ENCODE data around the gene HOXA10. TPM values are rescaled to one million over a fixed set of nuclear protein-coding genes. Genes with fewer than 3 reads are reported as not detected.
A peak's percentile ranks its signal among the peaks of the same experiment; 100 is the strongest.

Gene HOXA10
- total and polyA plus RNA-seq, 9 donors: 0.25 to 2.8 (median 0.91) TPM; not detected in 1

DNA sequence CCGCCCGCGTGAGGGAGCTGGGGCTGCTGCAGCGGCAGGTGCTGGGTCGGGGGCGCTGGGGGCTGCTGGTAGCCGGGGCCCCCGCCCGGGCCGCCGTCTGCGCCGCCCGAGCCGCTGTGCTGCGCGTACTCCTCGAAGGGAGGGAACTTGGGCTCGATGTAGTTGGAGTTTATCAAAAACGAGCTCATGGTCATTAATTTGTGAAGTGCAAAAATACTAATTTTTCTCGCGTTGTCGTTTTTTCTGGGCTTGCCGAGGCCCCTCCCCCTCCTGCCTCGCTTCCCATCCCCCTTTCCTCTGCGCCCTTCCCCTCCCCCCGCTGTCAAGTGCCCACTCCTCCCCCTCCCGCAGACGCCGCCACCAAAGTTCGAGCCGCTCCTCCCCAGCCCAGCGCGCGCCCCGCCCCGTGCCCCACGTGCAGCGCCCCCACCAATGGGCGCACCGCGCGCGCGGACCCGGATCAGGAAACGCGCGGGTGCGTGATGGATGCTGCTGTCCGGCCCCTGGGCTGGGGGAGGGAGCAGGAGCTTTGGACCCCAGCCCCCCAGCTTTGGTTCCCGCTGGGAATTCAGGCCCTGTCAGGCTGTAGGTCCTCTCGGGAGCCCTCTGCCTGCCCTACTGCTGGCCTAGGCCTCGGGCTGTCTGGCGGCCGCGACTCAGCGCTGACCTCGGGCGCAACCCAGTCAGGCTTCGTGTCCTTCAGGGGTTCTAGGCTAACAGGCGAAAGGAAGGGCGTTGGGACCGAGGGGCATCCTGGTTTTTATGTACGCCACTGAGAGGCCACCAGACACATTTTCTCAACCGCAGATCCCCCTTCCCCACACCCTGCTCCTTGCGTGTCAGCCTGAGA is 43.4 kb downstream of the HOXA10 start, which contains the start of gene HOXA4:
TSS of gene HOXA4 (minus strand) at position 218 of the 850 bp plus-strand sequence. CDS start at position 194, 24 bp downstream.
- peak; percentile 80 to 94 (median 88) for DNase-seq
- intact Hi-C loops (cut with DNase I): loop anchor here in 1 of 4 donors (5.0 kb wide), 1 partner anchor 273 kb away; no protein-coding TSS in a partner anchor
- Histone ChIP-seq H3K36me3 (no peaks in the 10 kb centered on the region), H3K9me3 (peaks cover 0 to 5% of the 10 kb centered on the region in 2 donors), H3K4me3 (peak within 1 kb of the TSS; percentile 53), H3K27ac (peak within 1 kb of the TSS in 1 of 2 donors; percentile 61), H3K27me3 (no peaks in the 10 kb centered on the region), H3K4me1 (ENCODE audit: insufficient read depth) (peaks cover 6% of the 10 kb centered on the region)
- 2 to 4% (median 2%) methylated on average over 47 to 67 of the region's 67 CpGs for WGBS, 3 donors
- no peak for TF ChIP-seq POLR2A (IDR thresholded peaks at IDR 0.05)
- TF ChIP-seq EP300 (IDR thresholded peaks at IDR 0.05): no peak
- TF ChIP-seq, protein P1, sequence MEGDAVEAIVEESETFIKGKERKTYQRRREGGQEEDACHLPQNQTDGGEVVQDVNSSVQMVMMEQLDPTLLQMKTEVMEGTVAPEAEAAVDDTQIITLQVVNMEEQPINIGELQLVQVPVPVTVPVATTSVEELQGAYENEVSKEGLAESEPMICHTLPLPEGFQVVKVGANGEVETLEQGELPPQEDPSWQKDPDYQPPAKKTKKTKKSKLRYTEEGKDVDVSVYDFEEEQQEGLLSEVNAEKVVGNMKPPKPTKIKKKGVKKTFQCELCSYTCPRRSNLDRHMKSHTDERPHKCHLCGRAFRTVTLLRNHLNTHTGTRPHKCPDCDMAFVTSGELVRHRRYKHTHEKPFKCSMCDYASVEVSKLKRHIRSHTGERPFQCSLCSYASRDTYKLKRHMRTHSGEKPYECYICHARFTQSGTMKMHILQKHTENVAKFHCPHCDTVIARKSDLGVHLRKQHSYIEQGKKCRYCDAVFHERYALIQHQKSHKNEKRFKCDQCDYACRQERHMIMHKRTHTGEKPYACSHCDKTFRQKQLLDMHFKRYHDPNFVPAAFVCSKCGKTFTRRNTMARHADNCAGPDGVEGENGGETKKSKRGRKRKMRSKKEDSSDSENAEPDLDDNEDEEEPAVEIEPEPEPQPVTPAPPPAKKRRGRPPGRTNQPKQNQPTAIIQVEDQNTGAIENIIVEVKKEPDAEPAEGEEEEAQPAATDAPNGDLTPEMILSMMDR (IDR thresholded peaks at IDR 0.05): no peak

DNA sequence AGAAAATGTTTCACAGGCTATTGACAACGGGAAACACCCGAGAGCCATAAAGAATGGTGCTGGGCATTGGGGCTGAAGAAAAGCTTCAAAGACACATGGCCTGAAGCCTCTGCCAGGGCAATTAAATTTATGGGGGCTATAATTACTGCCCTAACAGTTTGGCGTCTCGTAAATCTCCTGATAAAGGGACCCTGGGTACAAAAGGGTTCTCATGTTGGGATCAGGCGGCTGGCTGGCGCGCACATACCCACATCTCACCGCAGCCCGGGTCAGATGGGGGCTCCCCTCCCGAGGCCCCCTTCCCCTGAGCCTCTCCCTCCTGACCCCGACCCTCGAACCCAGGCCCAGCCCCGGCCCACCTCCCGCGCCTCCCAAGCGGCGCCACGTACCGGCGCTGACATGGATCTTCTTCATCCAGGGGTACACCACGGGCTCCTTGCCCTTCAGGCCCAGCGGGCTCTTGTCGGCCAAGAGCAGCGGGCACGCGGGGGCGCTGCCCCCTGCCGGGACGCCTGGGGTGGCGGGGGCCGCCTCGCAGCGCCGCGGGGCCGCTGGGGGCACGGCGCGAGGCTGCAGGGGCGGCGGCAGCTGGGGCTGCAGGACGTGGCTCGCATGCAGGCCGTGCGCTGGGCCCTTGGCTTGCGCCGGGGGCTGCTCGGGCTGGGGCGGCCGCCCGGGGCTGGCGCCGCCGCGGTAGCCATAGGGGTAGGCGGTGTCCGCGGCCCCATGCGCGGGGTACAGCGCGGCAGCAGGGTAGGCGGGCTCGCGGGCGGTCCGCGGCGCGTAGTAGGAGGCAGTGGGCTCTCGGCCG is 44.2 kb downstream of the HOXA10 start:
- 3 to 5% (median 3%) methylated on average over 43 to 72 of the region's 72 CpGs for WGBS, 3 donors
- peak overlapping the region in 1 of 2 donors; percentile 61 for H3K27ac ChIP-seq
- peaks cover 0 to 5% of the 10 kb centered on the region in 2 donors for H3K9me3 ChIP-seq
- peaks cover 6% of the 10 kb centered on the region for H3K4me1 ChIP-seq (ENCODE audit: insufficient read depth)
- no peaks in the 10 kb centered on the region for H3K27me3 ChIP-seq
- TF ChIP-seq, protein P1 (IDR thresholded peaks at IDR 0.05): no peak
- no peak for TF ChIP-seq POLR2A (IDR thresholded peaks at IDR 0.05)
- TF ChIP-seq EP300 (IDR thresholded peaks at IDR 0.05): no peak
- intact Hi-C loops (cut with DNase I): loop anchor here in 1 of 4 donors (5.0 kb wide), 1 partner anchor 273 kb away; no protein-coding TSS in a partner anchor
- peak in 1 of 5 donors; percentile 67 for DNase-seq
- peak overlapping the region; percentile 53 for H3K4me3 ChIP-seq
- no peaks in the 10 kb centered on the region for H3K36me3 ChIP-seq

DNA sequence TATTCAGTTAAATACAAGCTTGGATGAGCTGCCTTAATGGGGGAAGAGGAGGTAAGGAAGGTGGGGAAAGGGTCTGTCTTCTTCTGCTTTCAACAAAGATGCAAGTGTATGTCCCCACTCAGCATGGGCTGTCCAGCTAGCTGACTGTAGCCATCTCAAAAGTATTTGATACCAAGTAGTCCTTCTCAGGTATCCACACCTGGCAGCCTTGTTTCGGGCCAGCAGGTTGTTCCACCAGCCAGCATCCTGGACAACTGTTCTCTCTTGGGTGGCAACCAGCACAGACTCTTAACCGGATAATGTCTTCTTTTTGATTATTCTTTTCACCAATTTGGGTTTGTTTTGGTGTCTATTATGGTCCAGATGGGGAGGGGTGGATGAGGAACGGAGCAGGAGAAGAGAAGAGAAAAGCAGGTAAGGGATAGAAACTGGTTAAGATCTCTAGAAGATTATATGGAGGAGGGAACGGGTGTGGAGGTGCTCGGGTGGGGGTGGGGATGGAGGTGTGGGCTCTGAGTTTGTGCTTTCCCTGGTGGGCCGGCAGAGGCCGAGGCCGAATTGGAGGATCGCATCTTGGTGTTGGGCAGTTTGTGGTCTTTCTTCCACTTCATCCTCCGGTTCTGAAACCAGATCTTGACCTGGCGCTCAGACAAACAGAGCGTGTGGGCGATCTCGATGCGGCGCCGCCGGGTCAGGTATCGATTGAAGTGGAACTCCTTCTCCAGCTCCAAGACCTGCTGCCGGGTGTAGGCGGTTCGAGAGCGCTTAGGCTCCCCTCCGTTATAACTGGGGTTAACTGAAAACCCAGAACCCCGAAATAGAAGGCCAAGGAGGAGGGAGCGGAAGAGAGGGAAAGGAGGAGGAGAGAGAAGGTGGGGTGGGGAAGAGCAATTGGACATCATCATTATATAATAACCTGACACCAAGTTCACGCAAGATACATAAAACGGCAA is 45.1 kb downstream of the HOXA10 start:
- peaks cover 6% of the 10 kb centered on the region for H3K4me1 ChIP-seq (ENCODE audit: insufficient read depth)
- peak in 1 of 5 donors; percentile 59 for DNase-seq
- 46 to 59% (median 46%) methylated on average over 28 of the region's 28 CpGs for WGBS, 3 donors
- no peaks in the 10 kb centered on the region for H3K36me3 ChIP-seq
- no peak overlapping the region for H3K4me3 ChIP-seq
- H3K9me3 ChIP-seq: peaks cover 0 to 5% of the 10 kb centered on the region in 2 donors
- peak overlapping the region in 1 of 2 donors; percentile 61 for H3K27ac ChIP-seq
- no peak for TF ChIP-seq EP300 (IDR thresholded peaks at IDR 0.05)
- TF ChIP-seq, protein P1 (IDR thresholded peaks at IDR 0.05): no peak
- TF ChIP-seq POLR2A (IDR thresholded peaks at IDR 0.05): no peak
- no peaks in the 10 kb centered on the region for H3K27me3 ChIP-seq
- intact Hi-C loops (cut with DNase I): no loop called here
